AG10803 (cell line): Measurements from ENCODE around the gene SASH1.
A peak's percentile ranks its signal among the peaks of the same experiment; 100 is the strongest.

Source experiments
- DNase-seq: peaks from one replicate; pipeline ENCODE4 v3.0.0; 2010; ENCODE audit warnings: low read depth
- H3K4me3 ChIP-seq: 2 replicates; pipeline ENCODE4 v1.5.1; 2011; ENCODE audit warnings: mild to moderate bottlenecking, low read length, control low read depth
- TF ChIP-seq, protein P1 (sequence below): conservative IDR thresholded peaks from 2 replicates; pipeline ENCODE4 v1.5.1; 2011; ENCODE audit warnings: mild to moderate bottlenecking, low read length, control low read depth, inconsistent platforms

Gene SASH1

DNA sequence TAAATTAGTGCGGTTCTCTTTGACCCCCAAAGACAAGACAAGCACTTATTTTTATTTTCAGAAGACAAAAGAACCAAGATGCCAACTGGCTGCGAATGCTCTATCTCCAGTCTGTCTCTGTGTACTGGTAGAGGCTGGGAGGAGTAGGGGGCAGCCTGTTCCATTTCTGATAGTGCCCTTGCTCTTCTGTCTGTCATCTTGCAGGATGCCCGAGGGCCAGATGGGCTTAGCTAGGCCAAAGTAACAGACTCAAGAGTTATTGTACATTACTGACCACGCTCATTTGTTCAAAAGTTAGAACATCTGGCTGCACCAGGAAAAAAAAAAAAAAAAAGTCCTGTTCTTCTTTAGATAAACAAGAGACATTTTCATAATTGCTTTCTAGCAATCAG is 206.1 kb downstream of the SASH1 start:
- no peak overlapping the region for H3K4me3 ChIP-seq
- TF ChIP-seq, protein P1, sequence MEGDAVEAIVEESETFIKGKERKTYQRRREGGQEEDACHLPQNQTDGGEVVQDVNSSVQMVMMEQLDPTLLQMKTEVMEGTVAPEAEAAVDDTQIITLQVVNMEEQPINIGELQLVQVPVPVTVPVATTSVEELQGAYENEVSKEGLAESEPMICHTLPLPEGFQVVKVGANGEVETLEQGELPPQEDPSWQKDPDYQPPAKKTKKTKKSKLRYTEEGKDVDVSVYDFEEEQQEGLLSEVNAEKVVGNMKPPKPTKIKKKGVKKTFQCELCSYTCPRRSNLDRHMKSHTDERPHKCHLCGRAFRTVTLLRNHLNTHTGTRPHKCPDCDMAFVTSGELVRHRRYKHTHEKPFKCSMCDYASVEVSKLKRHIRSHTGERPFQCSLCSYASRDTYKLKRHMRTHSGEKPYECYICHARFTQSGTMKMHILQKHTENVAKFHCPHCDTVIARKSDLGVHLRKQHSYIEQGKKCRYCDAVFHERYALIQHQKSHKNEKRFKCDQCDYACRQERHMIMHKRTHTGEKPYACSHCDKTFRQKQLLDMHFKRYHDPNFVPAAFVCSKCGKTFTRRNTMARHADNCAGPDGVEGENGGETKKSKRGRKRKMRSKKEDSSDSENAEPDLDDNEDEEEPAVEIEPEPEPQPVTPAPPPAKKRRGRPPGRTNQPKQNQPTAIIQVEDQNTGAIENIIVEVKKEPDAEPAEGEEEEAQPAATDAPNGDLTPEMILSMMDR: no peak
- no peak for DNase-seq

DNA sequence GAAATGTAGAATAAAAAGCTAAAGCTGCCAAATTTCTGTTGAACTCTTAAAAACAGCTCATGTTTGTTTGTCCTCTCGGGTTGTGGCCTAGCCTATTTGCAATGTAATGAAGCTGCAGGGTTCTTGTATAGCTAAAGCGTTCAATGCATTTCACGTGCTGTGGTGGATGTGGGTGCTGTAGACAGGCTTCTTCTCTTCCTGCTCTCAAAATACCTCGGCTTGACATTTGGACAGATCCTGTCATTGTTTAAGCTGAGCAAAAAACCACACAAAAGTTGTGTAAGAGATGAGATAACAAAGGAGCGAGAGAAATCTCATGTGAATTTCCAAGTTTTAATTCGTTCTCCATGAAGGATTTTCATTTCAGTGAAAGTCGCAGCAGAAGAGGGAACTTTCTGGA is 207.9 kb downstream of the SASH1 start:
- no peak for DNase-seq
- TF ChIP-seq, protein P1: no peak
- H3K4me3 ChIP-seq: no peak overlapping the region

DNA sequence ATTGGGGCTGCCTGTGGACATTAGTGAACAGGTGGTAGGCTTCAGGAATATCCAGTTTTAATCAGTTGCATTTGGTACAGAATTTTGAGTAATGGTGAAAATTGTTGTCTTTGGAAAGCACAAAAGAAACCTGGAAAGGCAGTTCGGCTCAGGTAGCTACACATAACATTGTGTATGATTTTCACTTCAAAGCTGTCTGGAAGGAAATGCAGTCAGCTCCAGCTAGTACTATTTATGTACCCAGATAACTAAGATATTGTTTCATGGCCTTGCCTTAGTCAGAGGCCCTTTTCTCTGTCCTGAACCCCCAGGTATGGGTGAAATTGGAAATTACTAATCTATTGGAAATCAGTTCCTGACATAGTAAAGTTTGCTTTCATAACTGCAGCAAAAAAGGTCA is 208.6 kb downstream of the SASH1 start:
- no peak for DNase-seq
- TF ChIP-seq, protein P1: no peak
- no peak overlapping the region for H3K4me3 ChIP-seq

DNA sequence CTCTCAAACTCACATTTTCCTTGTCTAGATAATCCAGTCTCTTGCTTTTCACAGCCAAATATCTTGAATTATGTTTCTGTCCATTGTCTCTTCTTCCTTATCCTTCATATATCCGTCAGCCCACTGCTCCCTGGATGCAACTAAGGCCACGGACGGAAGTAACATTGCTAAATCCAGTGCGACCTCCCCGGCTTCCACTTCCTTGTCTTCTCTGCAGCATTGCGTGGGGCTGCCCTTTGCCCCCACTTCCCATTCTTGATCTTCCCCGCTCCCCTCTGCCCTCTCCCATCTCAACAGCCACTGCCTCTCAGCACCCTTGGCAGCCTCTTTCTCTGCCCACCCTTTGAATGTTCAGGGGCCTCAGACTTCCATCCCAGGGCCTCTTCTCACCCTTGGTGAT is 213.8 kb downstream of the SASH1 start:
- no peak for DNase-seq
- TF ChIP-seq, protein P1: no peak
- no peak overlapping the region for H3K4me3 ChIP-seq

DNA sequence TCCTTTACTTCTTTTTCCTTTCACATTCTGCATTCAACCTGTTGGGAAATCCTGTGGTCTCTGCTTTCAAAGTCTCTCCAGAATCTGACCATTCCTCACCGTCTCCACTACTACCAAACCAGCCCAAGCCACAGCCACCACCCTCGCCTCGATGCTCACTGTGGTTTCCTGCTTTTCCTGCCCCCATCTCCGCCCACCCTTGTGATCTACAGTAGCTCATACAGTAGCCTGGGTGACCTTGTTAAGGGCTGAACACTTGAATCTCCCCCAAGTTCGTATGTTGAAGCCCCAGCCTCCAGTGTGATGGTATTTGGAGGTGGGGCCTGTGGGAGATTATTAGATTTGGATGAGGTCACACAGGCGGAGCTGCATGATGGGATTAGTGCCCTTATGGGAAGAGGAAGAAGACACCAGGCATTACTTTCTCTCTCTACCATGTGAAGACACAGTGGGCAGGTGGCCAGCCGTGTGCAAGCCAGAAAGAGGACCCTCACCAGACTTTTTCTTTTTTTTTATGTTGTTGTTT is 215.2 kb downstream of the SASH1 start:
- TF ChIP-seq, protein P1: no peak
- peak; percentile 56 for DNase-seq
- H3K4me3 ChIP-seq: no peak overlapping the region

DNA sequence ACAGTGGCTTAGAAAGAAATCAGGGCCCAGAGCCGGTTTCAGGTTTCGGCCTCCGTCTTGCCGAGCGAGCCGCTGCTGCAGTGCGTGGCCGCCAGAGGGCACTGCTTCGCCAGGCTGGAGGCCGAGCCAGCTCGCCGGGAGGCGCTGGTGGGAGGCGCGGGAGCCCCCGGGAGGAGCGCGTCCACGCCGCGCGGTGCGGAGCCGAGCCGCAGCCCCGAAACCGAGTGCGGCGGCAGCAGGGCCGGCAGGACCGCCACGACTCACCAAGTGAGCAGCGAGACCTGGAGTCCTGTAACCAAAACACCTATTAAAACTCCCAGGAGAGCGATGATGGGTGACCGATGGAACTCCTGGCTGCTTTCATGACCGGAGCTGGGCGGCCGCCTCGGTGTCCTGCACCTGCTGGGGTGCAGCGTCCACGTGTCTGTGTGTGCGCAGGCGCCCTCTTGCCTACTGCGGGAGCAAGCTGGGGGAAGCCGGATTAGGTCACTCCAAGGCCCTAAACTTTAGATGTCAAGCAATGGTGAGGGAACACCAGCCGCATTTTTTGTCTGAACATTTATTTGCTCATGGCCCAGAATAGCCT is 217.3 kb downstream of the SASH1 start:
- TF ChIP-seq, protein P1: peak; percentile 72
- H3K4me3 ChIP-seq: peak overlapping the region; percentile 62
- peak; percentile 57 for DNase-seq

DNA sequence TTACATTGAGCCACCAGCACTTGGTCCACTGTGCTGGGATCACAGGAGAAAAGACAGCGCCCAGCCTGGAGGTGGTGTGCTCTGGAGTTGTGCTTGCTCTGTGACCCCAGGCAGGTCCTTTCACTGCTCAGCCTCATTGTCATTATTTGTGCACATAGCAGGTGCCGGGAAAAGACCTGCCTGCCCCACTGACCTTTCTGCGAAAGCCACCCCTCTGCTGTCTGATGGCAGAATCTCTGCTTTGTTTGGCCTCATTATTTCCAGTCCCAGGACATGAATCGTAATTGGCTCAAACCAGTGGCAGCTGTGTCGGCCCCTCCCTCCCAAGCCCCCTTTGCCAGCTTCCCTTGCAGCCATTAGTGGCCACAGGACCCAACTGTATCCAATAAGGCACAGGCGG is 219.0 kb downstream of the SASH1 start:
- DNase-seq: no peak
- TF ChIP-seq, protein P1: no peak
- H3K4me3 ChIP-seq: no peak overlapping the region
